ENCODE results near the gene ENTPD8.
A peak's percentile ranks its signal among the peaks of the same experiment; 100 is the strongest.
"Not testable (repeated sequence)": the region's sequence is repeated elsewhere in the genome, so short reads cannot be mapped to it uniquely, and the experiment has no call there.

ENTPD8 gene

DNA sequence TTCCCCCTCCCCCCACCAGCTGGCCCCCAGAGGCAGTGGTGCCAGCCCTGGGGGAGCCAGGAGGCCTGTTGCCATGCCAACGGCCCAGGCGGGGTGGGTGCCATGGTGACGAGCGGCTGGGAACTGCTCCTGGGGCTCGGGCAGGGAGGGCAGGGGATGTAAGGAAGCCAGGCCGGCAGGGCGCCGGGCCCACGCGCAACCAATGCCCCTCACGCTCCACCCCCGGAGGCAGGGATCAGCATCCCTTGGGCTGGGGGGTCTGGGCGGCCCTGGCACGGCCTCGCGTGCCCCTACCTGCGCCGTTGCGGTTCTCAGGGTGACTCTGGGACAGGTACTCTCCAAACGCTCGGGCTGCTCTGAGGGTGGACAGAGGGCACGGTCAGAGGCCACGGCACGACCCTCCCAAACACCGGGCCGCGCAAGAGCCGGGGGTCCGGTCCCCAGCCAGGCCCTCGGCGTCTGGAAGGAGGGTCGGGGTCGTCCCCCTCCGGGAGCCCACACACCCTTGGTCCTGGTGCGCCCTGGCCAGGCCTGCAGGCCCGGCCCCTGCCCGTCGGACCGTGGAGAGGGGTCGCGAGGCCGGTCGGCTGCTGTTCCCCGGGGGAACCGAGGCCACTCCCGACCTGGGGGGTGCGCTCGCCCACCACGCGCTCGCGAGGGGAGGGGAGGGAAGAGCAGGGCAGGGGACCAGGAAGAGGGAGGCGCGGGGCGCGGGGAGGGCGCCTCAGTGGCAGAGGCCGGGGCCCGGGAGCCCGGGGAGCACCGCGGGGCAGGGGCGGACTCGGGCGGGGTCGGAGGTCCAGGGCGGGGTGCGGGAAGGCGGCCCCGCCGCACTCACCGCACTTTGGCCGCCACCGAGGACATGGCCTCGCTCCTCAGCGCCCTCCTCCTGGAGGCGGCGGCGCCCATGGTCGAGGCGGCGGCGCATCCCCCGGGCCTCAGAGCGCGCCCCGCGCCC is 17.3 kb upstream of the ENTPD8 start:
- DNase-seq (ENCODE audit: low spot score), result peak; percentile 81

DNA sequence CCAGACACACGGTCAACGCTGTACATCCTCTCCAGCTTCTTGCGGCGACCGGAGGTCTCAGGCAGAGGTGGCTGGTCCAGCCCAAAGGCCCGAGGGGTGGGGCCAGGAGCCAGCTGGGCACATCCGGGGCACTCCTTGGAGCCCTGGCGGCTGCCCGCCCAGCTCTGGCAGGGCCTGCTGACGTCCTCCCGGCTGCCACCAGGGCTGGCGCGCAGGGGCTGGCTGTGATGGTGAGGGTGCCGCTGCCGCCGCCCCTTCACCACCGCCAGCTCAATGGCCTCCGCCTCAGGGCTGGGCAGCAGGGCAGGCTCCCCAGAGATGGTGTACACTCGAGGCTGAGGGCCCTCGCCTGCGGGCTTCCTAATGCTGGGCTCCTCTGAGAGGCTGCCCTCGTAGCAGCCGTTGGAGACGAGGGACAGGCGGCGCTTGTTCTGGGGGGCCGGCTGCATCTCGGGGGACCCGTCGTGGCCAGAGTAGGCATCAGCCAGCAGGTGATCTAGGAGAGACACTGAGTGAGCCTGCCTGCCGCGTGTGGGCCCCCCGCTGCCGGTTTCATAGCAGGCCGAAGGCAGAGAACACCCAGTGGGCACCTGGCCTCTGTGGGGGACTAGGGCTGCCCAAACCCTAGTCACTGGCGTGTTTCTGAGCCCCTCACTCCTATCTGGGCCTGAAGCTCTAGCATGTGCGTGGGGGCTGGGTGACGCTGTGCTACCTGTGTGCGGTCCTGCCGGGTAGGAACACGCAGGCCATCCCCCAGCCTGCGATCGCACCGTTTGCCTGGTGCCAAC is 16.4 kb upstream of the ENTPD8 start:
- DNase-seq (ENCODE audit: low spot score), result no peak

DNA sequence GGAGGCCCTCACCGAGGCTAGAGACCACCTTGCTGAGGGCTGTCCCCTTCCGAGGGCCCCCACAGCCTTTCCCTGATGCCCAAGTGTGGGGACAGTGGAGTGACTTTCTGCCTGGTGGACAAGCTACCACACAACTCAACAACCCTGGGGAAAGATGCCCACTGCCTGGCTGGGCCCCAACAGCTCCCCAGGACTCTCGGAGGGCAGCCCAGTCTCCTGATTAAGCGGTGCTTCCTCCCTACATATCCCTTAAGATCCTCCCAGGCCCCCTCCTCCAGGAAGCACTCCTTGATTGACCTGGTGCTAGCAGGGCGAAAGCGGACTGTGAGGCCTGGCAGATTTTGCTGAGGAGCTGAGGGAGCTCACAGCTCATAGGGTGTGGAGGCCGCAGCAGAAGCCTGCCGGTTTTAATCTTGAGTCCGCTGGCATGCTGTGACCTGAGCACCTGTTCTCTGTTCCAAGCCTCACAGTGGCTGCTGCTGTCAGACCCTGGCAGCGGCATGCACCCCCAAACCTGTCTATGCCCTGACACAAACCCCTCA is 15.8 kb upstream of the ENTPD8 start:
- DNase-seq (ENCODE audit: low spot score), result no peak

DNA sequence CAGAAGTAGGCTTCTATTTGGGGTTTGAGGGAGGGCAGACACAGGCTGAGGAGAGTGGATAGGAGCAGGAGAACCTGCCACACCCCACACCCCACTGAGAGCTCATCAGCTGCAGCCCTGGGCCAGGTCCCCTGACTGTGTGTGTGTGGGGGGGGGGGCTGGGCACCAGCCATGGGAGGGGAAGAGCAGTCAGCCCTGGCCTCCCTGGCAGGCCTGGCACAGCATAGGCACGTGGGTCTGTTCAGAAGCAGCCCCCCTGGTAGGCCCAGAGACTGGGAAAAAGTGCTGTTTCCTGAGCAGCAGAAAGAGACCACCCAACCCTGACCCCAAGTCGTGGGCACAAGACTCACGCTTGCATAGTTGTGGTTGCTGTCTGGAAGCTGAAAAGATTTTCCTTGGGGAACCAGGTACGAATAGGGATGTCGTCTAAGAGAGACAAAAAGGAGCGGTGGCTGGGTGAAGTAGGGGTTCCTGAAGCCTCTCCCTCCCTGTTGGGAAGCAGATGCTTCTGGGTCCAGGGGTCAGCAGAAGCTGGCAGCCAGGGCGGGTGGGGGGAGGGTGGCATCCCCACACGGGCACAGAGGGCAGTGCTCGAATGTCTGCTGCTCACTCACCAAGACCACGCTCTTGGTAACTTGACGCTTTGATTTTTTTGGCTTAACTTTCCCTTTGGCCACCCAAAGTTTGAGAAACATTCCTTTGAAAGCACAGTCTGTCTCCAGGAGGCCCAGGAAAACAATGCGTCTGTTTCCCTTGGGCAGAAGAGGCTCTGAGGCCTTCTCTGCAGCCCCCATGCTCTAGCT is 15.1 kb upstream of the ENTPD8 start:
- DNase-seq (ENCODE audit: low spot score), result no peak

DNA sequence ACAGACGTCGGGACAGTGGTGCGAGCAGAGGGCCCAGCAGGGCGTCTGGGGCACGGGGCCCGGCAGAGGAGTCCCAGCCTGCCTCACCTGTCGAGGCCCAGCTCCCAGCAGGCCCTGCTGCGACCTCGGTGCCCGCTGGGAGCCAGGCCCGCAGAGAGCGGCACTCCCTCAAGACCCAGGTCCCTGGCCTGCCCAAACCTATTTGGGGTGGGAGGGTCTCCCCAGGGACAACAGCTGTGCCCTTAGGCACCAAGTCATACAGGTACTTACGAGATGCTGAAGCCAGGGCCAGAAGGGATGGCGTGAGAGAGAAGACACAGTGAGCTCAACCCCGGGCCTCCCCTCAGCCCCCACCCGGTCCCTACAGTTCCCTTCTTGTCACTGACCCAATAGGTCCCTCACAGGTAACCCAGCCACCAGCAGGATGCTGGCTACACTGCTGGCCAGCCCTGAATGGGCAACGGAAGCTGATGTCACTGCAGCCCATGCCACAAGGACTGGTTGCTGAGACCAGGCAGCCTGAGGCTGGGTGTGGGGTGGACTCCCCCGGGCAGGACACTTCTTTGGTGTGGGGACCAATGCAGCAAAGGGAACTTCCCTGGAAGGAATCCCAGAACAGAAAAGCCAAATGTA is 14.3 kb upstream of the ENTPD8 start:
- DNase-seq (ENCODE audit: low spot score), result no peak

DNA sequence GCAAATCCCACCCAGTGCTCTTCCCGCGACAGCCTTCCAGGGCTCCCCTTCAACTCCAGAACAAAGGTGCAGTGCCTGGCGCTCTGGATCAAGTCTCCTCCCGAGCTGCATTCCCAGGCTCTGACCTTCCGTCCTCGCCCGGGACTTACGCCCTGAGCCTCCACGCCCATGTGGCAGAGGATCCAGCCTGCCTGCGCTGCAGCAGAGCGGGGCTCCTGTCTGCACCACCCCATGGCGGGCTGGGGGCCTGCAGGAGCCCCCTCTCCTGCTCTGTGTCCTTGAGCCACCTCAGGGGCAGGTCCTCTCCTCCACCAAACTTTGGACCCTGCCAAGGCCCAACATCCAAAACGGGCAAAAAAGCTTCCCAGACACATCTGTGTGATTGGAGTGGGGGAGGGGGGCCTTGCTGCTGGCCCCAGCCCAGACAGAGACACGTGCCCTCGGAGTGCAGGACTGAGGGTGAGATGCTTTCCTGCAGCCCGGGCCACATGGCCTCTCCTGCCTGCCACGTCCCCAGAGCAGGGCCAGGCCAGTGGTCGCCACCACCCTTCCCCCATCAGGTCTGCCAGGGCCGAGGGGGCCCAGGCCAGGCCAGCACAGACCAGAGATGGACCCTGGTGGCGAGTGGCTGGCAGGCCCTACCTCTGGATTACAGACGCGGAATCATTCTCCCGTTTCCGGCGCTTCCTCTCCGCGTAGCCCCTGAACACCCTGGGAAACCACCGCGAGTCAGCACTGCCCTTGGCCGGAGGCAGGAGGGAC is 13.6 kb upstream of the ENTPD8 start:
- no peak for DNase-seq (ENCODE audit: low spot score)

DNA sequence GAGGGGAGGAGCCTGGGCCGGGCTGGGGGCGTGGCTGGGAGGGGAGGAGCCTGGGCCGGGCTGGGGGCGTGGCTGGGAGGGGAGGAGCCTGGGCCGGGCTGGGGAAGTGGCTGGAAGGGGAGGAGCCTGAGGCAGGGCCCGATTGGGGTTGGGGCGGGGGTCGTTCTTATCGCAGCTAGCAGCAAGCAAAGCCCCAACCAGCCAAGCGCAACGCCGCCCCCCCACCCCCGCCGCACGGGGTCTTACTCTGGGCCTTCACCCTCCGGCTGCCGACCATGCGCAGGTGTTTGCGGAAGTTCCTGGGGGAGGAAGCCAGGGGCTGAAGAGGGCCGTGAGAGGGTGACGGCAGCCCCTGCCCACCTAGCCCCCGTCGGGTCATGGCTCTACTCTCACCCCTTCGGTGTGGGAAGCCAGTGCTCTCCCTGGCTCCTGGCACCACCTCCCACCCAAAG is 13.0 kb upstream of the ENTPD8 start:
- DNase-seq (ENCODE audit: low spot score), result no peak

DNA sequence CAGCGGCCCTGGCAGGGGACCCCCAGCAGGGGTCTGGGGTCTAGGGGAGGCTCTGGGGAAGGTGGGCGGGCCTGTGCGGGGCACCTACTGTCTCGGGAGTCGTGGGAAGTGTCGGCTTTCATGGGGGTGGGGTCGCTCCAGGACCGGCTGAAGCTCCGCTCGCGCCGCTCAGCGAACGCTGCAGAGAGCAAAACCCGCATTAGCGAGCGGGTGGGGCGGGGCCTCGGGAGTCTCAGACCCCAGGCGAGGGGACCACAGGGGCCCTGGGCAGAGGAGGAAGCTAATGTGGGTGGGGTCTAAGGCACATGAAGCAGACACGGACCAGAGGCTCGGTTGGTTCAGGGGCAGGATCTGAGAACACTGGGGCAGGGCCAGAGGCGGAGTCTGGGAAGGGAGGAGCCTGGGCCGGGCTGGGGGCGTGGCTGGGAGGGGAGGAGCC is 12.5 kb upstream of the ENTPD8 start:
- DNase-seq (ENCODE audit: low spot score), result peak; percentile 83

DNA sequence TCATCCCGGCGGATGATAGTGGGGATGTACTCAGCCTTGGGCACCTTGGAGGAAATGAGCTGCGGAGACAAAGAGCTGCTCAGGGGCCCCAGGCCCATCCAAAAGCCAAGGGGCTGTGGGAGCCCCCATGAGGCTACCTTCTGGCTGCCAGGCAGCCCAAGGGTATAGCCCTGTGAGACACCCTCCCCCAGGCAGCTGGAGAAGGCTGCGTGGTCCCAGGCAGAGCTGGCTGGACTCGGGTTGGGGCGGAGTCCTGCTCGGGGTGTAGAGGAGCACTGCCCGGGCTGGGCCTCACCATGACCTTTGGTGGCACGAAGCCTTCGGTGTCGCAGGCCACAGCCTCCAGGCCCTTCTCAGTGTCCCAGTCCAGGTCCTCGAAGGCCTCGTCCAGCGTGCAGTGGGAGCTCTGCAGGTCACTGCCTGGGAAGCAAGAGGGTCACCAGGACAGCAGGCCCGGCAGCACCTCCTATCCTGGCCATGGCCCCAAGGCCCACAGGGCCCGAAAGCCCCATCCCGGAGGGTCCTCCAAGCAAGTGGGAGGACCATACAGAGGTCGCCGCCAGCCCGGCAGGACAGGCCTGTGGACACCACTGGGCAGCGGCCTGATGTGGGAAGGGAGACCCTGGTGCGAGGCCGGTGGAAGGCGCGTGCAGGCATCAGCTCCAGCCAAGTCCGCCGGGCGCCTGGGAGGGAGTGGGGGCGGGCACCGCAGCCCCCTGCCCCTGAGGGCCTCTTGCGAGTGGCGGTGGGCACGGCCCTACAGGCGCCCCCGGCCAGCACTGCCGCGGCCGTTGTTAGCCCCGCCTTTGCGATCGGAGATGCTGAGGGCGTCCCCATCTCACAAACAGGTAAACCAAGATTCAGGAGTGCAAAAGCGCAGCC is 11.8 kb upstream of the ENTPD8 start:
- no peak for DNase-seq (ENCODE audit: low spot score)

DNA sequence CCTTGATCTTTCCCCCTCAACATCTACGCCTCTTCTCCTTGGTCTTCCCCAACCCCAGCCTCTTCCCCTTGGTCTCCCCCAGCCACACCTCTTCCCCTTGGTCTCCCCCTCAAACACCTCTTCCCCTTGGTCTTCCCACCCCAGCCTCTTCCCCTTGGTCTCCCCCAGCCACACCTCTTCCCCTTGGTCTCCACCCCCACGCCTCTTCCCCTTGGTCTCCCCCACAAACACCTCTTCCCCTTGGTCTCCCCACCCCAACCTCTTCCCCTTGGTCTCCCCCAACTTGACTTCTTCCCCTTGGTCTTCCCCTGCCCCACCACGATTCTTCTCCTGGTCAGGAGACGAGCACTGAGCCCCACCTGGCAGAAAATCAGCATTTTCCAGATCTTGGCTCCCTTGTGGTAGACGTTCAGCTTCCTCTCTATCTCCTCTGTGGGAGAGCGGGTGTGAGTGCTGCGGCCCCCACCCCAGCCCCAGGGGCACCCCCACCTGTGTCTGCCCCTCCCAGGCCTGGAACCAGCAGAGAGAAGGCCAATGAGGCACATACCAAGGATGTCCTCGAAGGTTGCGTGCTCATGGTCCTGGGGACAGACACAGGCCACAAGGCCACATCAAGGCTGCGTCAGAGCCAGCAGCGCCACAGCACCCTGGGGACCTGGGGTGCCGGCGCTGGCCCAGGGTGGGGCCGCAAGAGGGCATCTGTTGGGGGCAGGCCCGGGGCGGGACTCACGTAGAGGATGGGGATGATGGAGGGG is 11.0 kb upstream of the ENTPD8 start:
- no peak for DNase-seq (ENCODE audit: low spot score)

DNA sequence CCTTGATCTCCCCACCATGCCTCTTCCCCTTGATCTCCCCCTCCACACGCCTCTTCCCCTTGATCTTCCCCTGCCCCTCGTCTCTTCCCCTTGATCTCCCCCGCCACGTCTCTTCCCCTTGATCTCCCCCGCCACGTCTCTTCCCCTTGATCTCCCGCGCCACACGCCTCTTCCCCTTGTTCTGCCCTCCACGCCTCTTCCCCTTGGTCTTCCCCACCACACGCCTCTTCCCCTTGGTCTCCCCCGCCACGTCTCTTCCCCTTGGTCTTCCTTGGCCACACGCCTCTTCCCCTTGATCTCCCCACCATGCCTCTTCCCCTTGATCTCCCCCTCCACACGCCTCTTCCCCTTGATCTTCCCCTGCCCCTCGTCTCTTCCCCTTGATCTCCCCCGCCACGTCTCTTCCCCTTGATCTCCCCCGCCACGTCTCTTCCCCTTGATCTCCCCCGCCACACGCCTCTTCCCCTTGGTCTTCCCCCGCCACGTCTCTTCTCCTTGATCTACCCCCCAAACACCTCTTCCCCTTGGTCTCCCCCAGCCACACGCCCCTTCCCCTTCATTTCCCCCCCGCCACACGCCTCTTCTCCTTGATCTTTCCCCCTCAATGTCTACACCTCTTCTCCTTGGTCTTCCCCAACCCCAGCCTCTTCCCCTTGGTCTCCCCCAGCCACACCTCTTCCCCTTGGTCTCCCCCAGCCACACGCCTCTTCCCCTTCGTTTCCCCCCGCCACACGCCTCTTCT is 10.3 kb upstream of the ENTPD8 start:
- not testable (repeated sequence) for DNase-seq (ENCODE audit: low spot score)

DNA sequence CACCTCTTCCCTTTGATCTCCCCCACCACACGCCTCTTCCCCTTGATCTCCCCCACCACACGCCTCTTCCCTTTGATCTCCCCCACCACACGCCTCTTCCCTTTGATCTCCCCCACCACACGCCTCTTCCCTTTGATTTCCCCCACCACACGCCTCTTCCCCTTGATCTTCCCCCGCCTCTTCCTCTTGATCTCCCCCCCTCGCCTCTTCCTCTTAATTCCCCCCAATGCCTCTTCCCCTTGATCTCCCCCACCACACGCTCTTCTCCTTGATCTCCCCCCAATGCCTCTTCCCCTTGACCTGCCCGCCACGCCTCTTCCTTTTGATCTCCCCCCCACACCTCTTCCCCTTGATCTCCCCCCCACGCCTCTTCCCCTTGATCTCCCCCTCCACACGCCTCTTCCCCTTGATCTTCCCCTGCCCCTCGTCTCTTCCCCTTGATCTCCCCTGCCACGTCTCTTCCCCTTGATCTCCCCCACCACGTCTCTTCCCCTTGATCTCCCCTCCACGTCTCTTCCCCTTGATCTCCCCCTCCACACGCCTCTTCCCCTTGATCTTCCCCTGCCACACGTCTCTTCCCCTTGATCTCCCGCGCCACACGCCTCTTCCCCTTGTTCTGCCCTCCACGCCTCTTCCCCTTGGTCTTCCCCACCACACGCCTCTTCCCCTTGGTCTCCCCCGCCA is 9.5 kb upstream of the ENTPD8 start:
- not testable (repeated sequence) for DNase-seq (ENCODE audit: low spot score)

DNA sequence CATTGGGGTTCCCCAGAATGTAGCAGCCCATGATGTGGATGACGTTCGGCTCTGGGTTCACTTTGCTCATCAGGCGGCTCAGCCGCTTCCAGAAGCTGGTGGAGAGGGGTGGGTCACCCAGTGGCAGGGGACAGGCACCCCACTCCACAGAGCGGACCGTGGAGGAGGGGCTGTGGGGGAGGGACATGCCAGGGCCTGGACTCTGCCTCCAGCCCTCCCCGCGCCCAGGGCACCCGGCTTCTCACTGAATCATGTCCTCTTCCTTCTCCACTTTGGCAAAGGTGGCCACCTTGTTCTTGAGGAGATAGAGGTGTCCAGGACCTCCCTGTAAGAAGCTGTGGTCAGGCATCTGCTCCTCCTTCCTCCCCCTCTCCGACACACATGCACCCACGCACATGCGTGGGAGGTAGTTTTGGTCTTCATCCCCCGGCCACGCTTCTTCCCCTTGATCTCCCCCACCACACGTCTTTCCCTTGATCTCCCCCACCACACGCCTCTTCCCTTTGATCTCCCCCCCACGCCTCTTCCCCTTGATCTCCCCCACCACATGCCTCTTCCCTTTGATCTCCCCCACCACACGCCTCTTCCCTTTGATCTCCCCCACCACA is 8.9 kb upstream of the ENTPD8 start:
- no peak for DNase-seq (ENCODE audit: low spot score)

DNA sequence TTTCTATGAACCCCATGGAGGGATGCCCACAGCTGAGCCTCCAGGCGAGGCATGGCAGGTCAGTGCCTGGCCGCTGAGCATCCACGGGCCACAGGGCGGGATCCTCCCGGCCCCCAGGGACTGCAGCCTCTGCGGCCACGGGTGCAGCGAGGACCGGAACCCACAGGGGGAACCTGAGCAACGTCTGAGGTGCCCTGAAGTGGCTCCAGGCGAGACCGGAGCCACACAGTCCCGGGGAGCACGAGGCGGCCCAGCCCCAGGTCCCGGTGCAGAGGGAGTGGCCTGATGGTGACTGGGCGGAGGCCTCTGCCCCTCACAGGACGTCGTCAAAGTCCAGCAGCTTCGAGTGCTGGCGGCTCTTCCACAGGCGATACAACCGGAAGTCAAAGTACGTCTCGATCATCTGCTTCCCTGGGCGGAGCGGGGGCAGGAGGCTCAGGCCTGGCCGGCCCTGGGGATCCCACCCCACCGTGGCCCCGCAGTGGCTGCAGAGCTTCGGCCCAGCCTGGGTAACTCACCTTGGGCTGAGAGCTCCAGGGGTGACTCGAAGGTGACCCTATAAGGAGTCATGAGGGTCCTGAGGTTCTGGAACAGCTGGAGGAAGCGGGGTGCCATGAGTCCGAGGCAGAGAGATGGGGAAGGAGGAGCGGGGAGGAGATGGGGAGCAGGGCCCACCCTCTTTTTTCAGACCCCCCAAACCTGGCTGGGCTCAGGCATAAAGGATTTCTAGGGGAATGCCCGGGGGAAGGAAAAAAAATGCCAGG is 8.1 kb upstream of the ENTPD8 start:
- no peak for DNase-seq (ENCODE audit: low spot score)

DNA sequence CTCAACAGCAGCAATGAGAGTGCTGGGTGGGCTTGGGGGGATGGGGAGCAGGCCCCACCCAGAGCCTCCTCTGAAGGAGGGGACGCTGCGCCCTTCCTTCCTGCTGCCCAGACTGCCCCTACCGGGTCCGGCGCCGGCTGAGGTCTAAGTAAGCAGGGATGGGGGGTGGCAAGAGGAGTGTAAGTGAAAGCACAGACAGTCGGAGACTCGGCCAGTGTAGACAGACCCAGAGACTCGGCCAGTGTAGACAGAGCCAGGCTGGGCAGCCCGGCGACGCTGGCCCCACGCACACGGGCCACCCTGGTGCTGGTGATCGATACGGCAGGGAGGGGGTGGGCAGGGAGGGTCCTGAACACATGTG is 7.4 kb upstream of the ENTPD8 start:
- DNase-seq (ENCODE audit: low spot score), result no peak

All from D341Med (cell line).